Lung (tissue), 12 donors: ENCODE measurements around the gene OPCML. TPM values are rescaled to one million over a fixed set of nuclear protein-coding genes. Genes with fewer than 3 reads are reported as not detected.
A peak's percentile ranks its signal among the peaks of the same experiment; 100 is the strongest.

Experiments used
- ATAC-seq: fragments of 200-7000 bp; cut with Tn5 transposase; one replicate; pipeline ENCODE4 v1.9.1; 2020; ENCODE audit warnings: moderate number of reproducible peaks; ENCODE audit not compliant: insufficient read depth, low FRiP score
- DNase-seq, 3 donors: peaks; one replicate each; pipeline ENCODE4 v3.0.0-alpha.2; 2013 to 2017
- H3K27ac ChIP-seq, 2 donors: one replicate each; pipeline ENCODE4 v1.5.1; 2013; ENCODE audit warnings: mild to moderate bottlenecking in 2 of 2, moderate library complexity in 2 of 2, control low read depth in 1 of 2, inconsistent platforms in 1 of 2, low read depth in 1 of 2, low read length in 1 of 2
- H3K27me3 ChIP-seq, 3 donors: one replicate each; pipeline ENCODE4 v1.5.1; 2013; ENCODE audit warnings: low read length in 2 of 3; ENCODE audit not compliant: control insufficient read depth in 3 of 3, insufficient read depth in 3 of 3
- H3K36me3 ChIP-seq, 4 donors: one replicate each; pipeline ENCODE4 v1.5.1; 2013; ENCODE audit warnings: low read length in 4 of 4, mild to moderate bottlenecking in 1 of 4, moderate library complexity in 1 of 4; ENCODE audit not compliant: control insufficient read depth in 4 of 4, insufficient read depth in 4 of 4
- H3K4me1 ChIP-seq, 5 donors: one replicate each; pipeline ENCODE4 v1.5.1; 2013; ENCODE audit warnings: low read length in 5 of 5, mild to moderate bottlenecking in 2 of 5, moderate library complexity in 1 of 5; ENCODE audit not compliant: control insufficient read depth in 5 of 5, insufficient read depth in 5 of 5
- H3K4me3 ChIP-seq: one replicate; pipeline ENCODE4 v1.5.1; 2013; ENCODE audit warnings: mild to moderate bottlenecking, control low read depth, moderate library complexity
- H3K9ac ChIP-seq, 2 donors: one replicate each; pipeline ENCODE4 v1.5.1; 2013; ENCODE audit warnings: low read length in 2 of 2, control low read depth in 1 of 2; ENCODE audit not compliant: insufficient read depth in 1 of 2
- H3K9me3 ChIP-seq, 4 donors: one replicate each; pipeline ENCODE4 v1.5.1; 2013; ENCODE audit warnings: low read length in 3 of 4, mild to moderate bottlenecking in 1 of 4, moderate library complexity in 1 of 4; ENCODE audit not compliant: control insufficient read depth in 4 of 4, insufficient read depth in 3 of 4
- CTCF ChIP-seq: IDR thresholded peaks from 2 replicates; pipeline ENCODE4 v1.5.1; 2012; ENCODE audit warnings: mild to moderate bottlenecking; ENCODE audit errors: control extremely low read depth, extremely low read depth
- WGBS, 2 donors: extraction: QIAGEN DNeasy Blood & Tissue Kit; methylation state at CpG; one replicate each; pipeline ENCODE4 v1.1.7; 2013; 5-methylcytosine and 5-hydroxymethylcytosine counted together
- polyA plus RNA-seq, 2 donors: library from polyadenylated mRNA; stranded (reverse); fragments of 200-250 nt; gene quantifications; one replicate each; pipeline ENCODE4 v1.2.1, GENCODE V29; 2013
- total RNA-seq, 2 donors: library from RNA; depleted of rRNA in 1 of 2; stranded (reverse); fragments of >200 nt in 1 of 2; gene quantifications; one replicate each; pipeline ENCODE4 v1.2.1, GENCODE V29; 2014 to 2021
- donor health status: control.
- donor health status: control.
- donor health status: Bipolar disorder and iron deficiency.
- donor health status: healthy.
- donor health status: DM: yes; HTN: yes; CAD: no.

The OPCML gene
- total and polyA plus RNA-seq, 4 donors: 0.49 to 0.74 TPM; not detected in 2

GRCh38 chr11:133137939-133138338 is 394.4 kb downstream of the OPCML start:
- no peak overlapping the region for H3K27ac ChIP-seq
- H3K9ac ChIP-seq: no peak overlapping the region
- H3K4me3 ChIP-seq: no peak overlapping the region
- H3K4me1 ChIP-seq: peaks cover 0 to 6% (median 0%) of the 10 kb centered on the region in 5 donors
- ATAC-seq: no peak
- no peaks in the 10 kb centered on the region for H3K9me3 ChIP-seq
- peaks cover 0 to 5% (median 0%) of the 10 kb centered on the region in 3 donors for H3K27me3 ChIP-seq
- 70 to 80% methylated on average over 5 of the region's 5 CpGs for WGBS, 2 donors
- no peak for DNase-seq
- TF ChIP-seq CTCF: no peak
- no peaks in the 10 kb centered on the region for H3K36me3 ChIP-seq

- H3K4me1 ChIP-seq: peaks cover 0 to 6% (median 0%) of the 10 kb centered on the region in 5 donors
- ATAC-seq (peak; percentile 82), DNase-seq (no peak)
- H3K9ac ChIP-seq: no peak overlapping the region
- no peaks in the 10 kb centered on the region for H3K36me3 ChIP-seq
- H3K4me3 ChIP-seq: no peak overlapping the region
- peaks cover 0 to 5% (median 0%) of the 10 kb centered on the region in 3 donors for H3K27me3 ChIP-seq
- no peak for TF ChIP-seq CTCF
- no peaks in the 10 kb centered on the region for H3K9me3 ChIP-seq
- no peak overlapping the region for H3K27ac ChIP-seq
- WGBS, 2 donors: 60 to 77% methylated on average over 2 of the region's 2 CpGs
These were observed 395.0 kb downstream of the OPCML start for GRCh38 chr11:133137270-133137669.

GRCh38 chr11:133136376-133136775 is 395.9 kb downstream of the OPCML start:
- H3K36me3 ChIP-seq: no peaks in the 10 kb centered on the region
- no peak overlapping the region for H3K27ac ChIP-seq
- no peak for DNase-seq
- no peak overlapping the region for H3K4me3 ChIP-seq
- WGBS, 2 donors: 64 to 68% methylated on average over 4 of the region's 4 CpGs
- peaks cover 0 to 6% (median 0%) of the 10 kb centered on the region in 5 donors for H3K4me1 ChIP-seq
- H3K9me3 ChIP-seq: no peaks in the 10 kb centered on the region
- ATAC-seq: no peak
- H3K9ac ChIP-seq: no peak overlapping the region
- no peak for TF ChIP-seq CTCF
- peaks cover 0 to 5% (median 0%) of the 10 kb centered on the region in 3 donors for H3K27me3 ChIP-seq
